HEK293 (cell line): ENCODE results near the gene MBLAC1.

ENCODE experiments used
- GLI4 ChIP-seq: fragments of 450-650 bp; formaldehyde crosslinking; IDR thresholded peaks from 2 replicates; pipeline ENCODE4 v1.5.1; 2016; ENCODE audit warnings: missing biosample characterization, missing genetic modification characterization
- KLF8 ChIP-seq: fragments of 450-650 bp; formaldehyde crosslinking; IDR thresholded peaks from 2 replicates; pipeline ENCODE4 v1.5.1; 2016; ENCODE audit warnings: missing biosample characterization, missing genetic modification characterization
- PATZ1 ChIP-seq: fragments of 450-650 bp; formaldehyde crosslinking; IDR thresholded peaks from 2 replicates; pipeline ENCODE4 v1.5.1; 2016; ENCODE audit warnings: missing biosample characterization, missing genetic modification characterization
- PRDM1 ChIP-seq: fragments of 450-650 bp; formaldehyde crosslinking; IDR thresholded peaks from 2 replicates; pipeline ENCODE4; 2016; ENCODE audit warnings: missing biosample characterization, missing genetic modification characterization
- PRDM10 ChIP-seq: fragments of 450-650 bp; formaldehyde crosslinking; IDR thresholded peaks from 2 replicates; pipeline ENCODE4 v1.5.1; 2016; ENCODE audit warnings: missing biosample characterization, missing genetic modification characterization
- PRDM2 ChIP-seq: fragments of 450-650 bp; formaldehyde crosslinking; IDR thresholded peaks from 2 replicates; pipeline ENCODE4 v1.5.1; 2016; ENCODE audit warnings: missing biosample characterization, missing genetic modification characterization, borderline replicate concordance
- REST ChIP-seq: fragments of 450-650 bp; formaldehyde crosslinking; IDR thresholded peaks from 2 replicates; pipeline ENCODE4 v1.5.1; 2016; ENCODE audit warnings: missing biosample characterization, missing genetic modification characterization
- ZBTB48 ChIP-seq: fragments of 450-650 bp; formaldehyde crosslinking; IDR thresholded peaks from 2 replicates; pipeline ENCODE4 v1.5.1; 2016; ENCODE audit warnings: missing biosample characterization, missing genetic modification characterization
- ZFP3 ChIP-seq: fragments of 450-650 bp; formaldehyde crosslinking; IDR thresholded peaks from 2 replicates; pipeline ENCODE4 v1.5.1; 2016; ENCODE audit warnings: low read depth, missing biosample characterization, missing genetic modification characterization
- ZFP69B ChIP-seq: fragments of 450-650 bp; formaldehyde crosslinking; IDR thresholded peaks from 2 replicates; pipeline ENCODE4 v1.5.1; 2016; ENCODE audit warnings: missing biosample characterization, missing genetic modification characterization
- ZNF10 ChIP-seq: fragments of 450-650 bp; formaldehyde crosslinking; IDR thresholded peaks from 2 replicates; pipeline ENCODE4 v1.5.1; 2017; ENCODE audit warnings: missing biosample characterization, missing genetic modification characterization
- ZNF184 ChIP-seq: fragments of 450-650 bp; IDR thresholded peaks from 2 replicates; pipeline ENCODE4 v1.5.1; 2018; ENCODE audit warnings: missing biosample characterization, mild to moderate bottlenecking, missing genetic modification characterization
- ZNF324 ChIP-seq: fragments of 450-650 bp; formaldehyde crosslinking; IDR thresholded peaks from 2 replicates; pipeline ENCODE4 v1.5.1; 2016; ENCODE audit warnings: missing biosample characterization, missing genetic modification characterization
- ZNF335 ChIP-seq: fragments of 450-650 bp; formaldehyde crosslinking; conservative IDR thresholded peaks from 2 replicates; pipeline ENCODE4 v1.5.1; 2016; ENCODE audit warnings: missing biosample characterization, missing genetic modification characterization
- ZNF473 ChIP-seq: fragments of 450-650 bp; formaldehyde crosslinking; IDR thresholded peaks from 2 replicates; pipeline ENCODE4 v1.5.1; 2017; ENCODE audit warnings: missing biosample characterization, missing genetic modification characterization
- ZNF549 ChIP-seq: fragments of 450-650 bp; IDR thresholded peaks from 2 replicates; pipeline ENCODE4 v1.5.1; 2018; ENCODE audit warnings: missing biosample characterization, missing genetic modification characterization, mild to moderate bottlenecking, inconsistent platforms, moderate library complexity
- ZNF660 ChIP-seq: fragments of 450-650 bp; IDR thresholded peaks from 2 replicates; pipeline ENCODE4 v1.5.1; 2018; ENCODE audit warnings: missing biosample characterization, mild to moderate bottlenecking, missing genetic modification characterization
- ZNF692 ChIP-seq: fragments of 450-650 bp; formaldehyde crosslinking; IDR thresholded peaks from 2 replicates; pipeline ENCODE4 v1.5.1; 2016; ENCODE audit warnings: missing biosample characterization, missing genetic modification characterization
- ZSCAN5A ChIP-seq: fragments of 450-650 bp; formaldehyde crosslinking; IDR thresholded peaks from 2 replicates; pipeline ENCODE4 v1.5.1; 2016; ENCODE audit warnings: missing biosample characterization, missing genetic modification characterization

MBLAC1 gene

GRCh38 chr7:100126931-100127865 lies at the start of gene MBLAC1 (continued):
- no peak for TF ChIP-seq ZNF549 (tag by site-specific recombination)
- TF ChIP-seq PRDM2 (tag by site-specific recombination), result no peak
- no peak for TF ChIP-seq ZFP3 (tag by site-specific recombination)
- peak; percentile 98 for TF ChIP-seq PRDM1 (tag by site-specific recombination)
- no peak for TF ChIP-seq ZNF473
- 0 out of 2 replicates have a peak, but pooled peaks have one; percentile 7 for TF ChIP-seq ZSCAN5A (tag by site-specific recombination)
- peak; percentile 99 for TF ChIP-seq ZBTB48 (tag by site-specific recombination)
- TF ChIP-seq GLI4 (tag by site-specific recombination), result peak; percentile 89
- TF ChIP-seq ZNF335 (tag by site-specific recombination), result peak; percentile 87
- peak; percentile 87 for TF ChIP-seq ZNF660 (tag by site-specific recombination)
- peak; percentile 100 for TF ChIP-seq PRDM10 (tag by site-specific recombination)
- TF ChIP-seq ZNF184 (tag by site-specific recombination), result 0 out of 2 replicates have a peak, but pooled peaks have one; percentile 1
- TF ChIP-seq ZFP69B (tag by site-specific recombination), result peak; percentile 43; the same call in 1 of the 2 replicates
- peak; percentile 93 for TF ChIP-seq KLF8 (tag by site-specific recombination)
- TF ChIP-seq ZNF10 (tag by site-specific recombination), result peak; percentile 3; the same call in 1 of the 2 replicates
- TF ChIP-seq PATZ1, result peak; percentile 98
- TF ChIP-seq ZNF324 (tag by site-specific recombination), result peak; percentile 81; the same call in 1 of the 2 replicates
- TF ChIP-seq ZNF692 (tag by site-specific recombination), result peak; percentile 72
- TF ChIP-seq REST, result peak; percentile 30; the same call in 1 of the 2 replicates
